Measurements from ENCODE around the gene UGP2.

UGP2 gene

GRCh38 chr2:63853527-63854310 lies 12.0 kb downstream of the UGP2 start:
- no peak for TF ChIP-seq CTCF (IDR thresholded peaks at IDR 0.05; ENCODE audit: borderline replicate concordance, insufficient read depth, low read depth, low read length)
- no peak overlapping the region for H3K4me3 ChIP-seq (ENCODE audit: low read depth, low read length)

- H3K4me3 ChIP-seq (ENCODE audit: low read depth, low read length) = no peak overlapping the region
Observed at GRCh38 chr2:63855418-63856302, 14.0 kb downstream of the UGP2 start.

GRCh38 chr2:63856303-63856603 lies 14.6 kb downstream of the UGP2 start:
- TF ChIP-seq CTCF (IDR thresholded peaks at IDR 0.05; ENCODE audit: borderline replicate concordance, insufficient read depth, low read depth, low read length) = no peak

More at GRCh38 chr2:63855418-63856302, 14.0 kb downstream of the UGP2 start:
- no peak for TF ChIP-seq CTCF (IDR thresholded peaks at IDR 0.05; ENCODE audit: borderline replicate concordance, insufficient read depth, low read depth, low read length)

GRCh38 chr2:63858291-63858690 lies 16.6 kb downstream of the UGP2 start:
- TF ChIP-seq CTCF (IDR thresholded peaks at IDR 0.05; ENCODE audit: borderline replicate concordance, insufficient read depth, low read depth, low read length) = no peak
- H3K4me3 ChIP-seq (ENCODE audit: low read depth, low read length) = no peak overlapping the region

More at GRCh38 chr2:63856303-63856603, 14.6 kb downstream of the UGP2 start:
- no peak overlapping the region for H3K4me3 ChIP-seq (ENCODE audit: low read depth, low read length)

GRCh38 chr2:63861220-63861822 lies 19.6 kb downstream of the UGP2 start:
- peak; percentile 32; the same call in 1 of the 2 replicates for TF ChIP-seq CTCF (IDR thresholded peaks at IDR 0.05; ENCODE audit: borderline replicate concordance, insufficient read depth, low read depth, low read length)
- H3K4me3 ChIP-seq (ENCODE audit: low read depth, low read length) = no peak overlapping the region

- no peak overlapping the region for H3K4me3 ChIP-seq (ENCODE audit: low read depth, low read length)
- no peak for TF ChIP-seq CTCF (IDR thresholded peaks at IDR 0.05; ENCODE audit: borderline replicate concordance, insufficient read depth, low read depth, low read length)
Observed at GRCh38 chr2:63862806-63863205, 21.1 kb downstream of the UGP2 start.

All from GM12875 (cell line).